HEK293 (cell line): ENCODE measurements around the gene RAB23.

ENCODE experiments used
- CTCF ChIA-PET: fragments of 350-600 bp; formaldehyde crosslinking; extraction: SDS; loops from one replicate; lab custom pipeline; 2021; ENCODE audit warnings: antibody characterized with exemption; lab: Yijun Ruan, JAX
- POLR2A ChIA-PET: fragments of 300-600 bp; formaldehyde crosslinking; extraction: SDS; loops from one replicate; lab custom pipeline; 2020; ENCODE audit warnings: antibody characterized with exemption, inconsistent platforms; lab: Yijun Ruan, JAX
- H3K27ac ChIP-seq: fragments of 200-500 bp; sonication (Bioruptor generic); 2 replicates; pipeline ENCODE4 v1.5.1; 2014; ENCODE audit warnings: low read depth, low read length, control low read depth, inconsistent platforms; ENCODE audit errors: extremely low read depth
- H3K36me3 ChIP-seq, 2 experiments: fragments of 200-500 bp in 1 of 2; sonication (Bioruptor generic) in 1 of 2; 1 replicate in 1 of 2; 2 replicates in 1 of 2; pipeline ENCODE4 v1.5.1; 2014 to 2017; ENCODE audit warnings: inconsistent platforms in 2 of 2, low read length in 2 of 2; ENCODE audit not compliant: control insufficient read depth in 2 of 2, insufficient read depth in 1 of 2
- H3K4me1 ChIP-seq: fragments of 200-500 bp; sonication (Bioruptor generic); 2 replicates; pipeline ENCODE4 v1.5.1; 2014; ENCODE audit warnings: mild to moderate bottlenecking, low read length, inconsistent platforms; ENCODE audit not compliant: control insufficient read depth, insufficient read depth
- H3K4me3 ChIP-seq: 2 replicates; pipeline ENCODE4 v1.5.1; 2011; ENCODE audit warnings: low read depth, mild to moderate bottlenecking, control low read depth, low read length, moderate library complexity
- H3K9me3 ChIP-seq: fragments of 200-500 bp; sonication (Bioruptor generic); 2 replicates; pipeline ENCODE4 v1.5.1; 2014; ENCODE audit warnings: low read depth, low read length, inconsistent platforms; ENCODE audit not compliant: control insufficient read depth, insufficient read depth
- EGR2 ChIP-seq: fragments of 450-650 bp; formaldehyde crosslinking; IDR thresholded peaks from 2 replicates; pipeline ENCODE4 v1.5.1; 2016; ENCODE audit warnings: low read depth, missing biosample characterization, missing genetic modification characterization
- GFI1B ChIP-seq: fragments of 450-650 bp; formaldehyde crosslinking; IDR thresholded peaks from 2 replicates; pipeline ENCODE4 v1.5.1; 2016; ENCODE audit warnings: missing biosample characterization, missing genetic modification characterization
- KLF17 ChIP-seq: fragments of 450-650 bp; formaldehyde crosslinking; IDR thresholded peaks from 2 replicates; pipeline ENCODE4 v1.5.1; 2016; ENCODE audit warnings: missing biosample characterization, missing genetic modification characterization
- PRDM1 ChIP-seq: fragments of 450-650 bp; formaldehyde crosslinking; IDR thresholded peaks from 2 replicates; pipeline ENCODE4; 2016; ENCODE audit warnings: missing biosample characterization, missing genetic modification characterization
- PRDM6 ChIP-seq: fragments of 450-650 bp; formaldehyde crosslinking; IDR thresholded peaks from 2 replicates; pipeline ENCODE4 v1.5.1; 2017; ENCODE audit warnings: missing biosample characterization, missing genetic modification characterization
- SCRT2 ChIP-seq: fragments of 450-650 bp; formaldehyde crosslinking; IDR thresholded peaks from 2 replicates; pipeline ENCODE4 v1.5.1; 2016; ENCODE audit warnings: missing biosample characterization, missing genetic modification characterization
- SP2 ChIP-seq: fragments of 450-650 bp; formaldehyde crosslinking; IDR thresholded peaks from 2 replicates; pipeline ENCODE4 v1.5.1; 2016; ENCODE audit warnings: missing biosample characterization, missing genetic modification characterization
- ZBTB20 ChIP-seq: fragments of 450-650 bp; formaldehyde crosslinking; IDR thresholded peaks from 2 replicates; pipeline ENCODE4 v1.5.1; 2016; ENCODE audit warnings: missing biosample characterization, missing genetic modification characterization
- ZBTB8A ChIP-seq: fragments of 450-650 bp; formaldehyde crosslinking; IDR thresholded peaks from 2 replicates; pipeline ENCODE4 v1.5.1; 2016; ENCODE audit warnings: missing biosample characterization, missing genetic modification characterization
- ZNF394 ChIP-seq: fragments of 450-650 bp; formaldehyde crosslinking; IDR thresholded peaks from 2 replicates; pipeline ENCODE4 v1.5.1; 2016; ENCODE audit warnings: missing biosample characterization, missing genetic modification characterization, mild to moderate bottlenecking, moderate library complexity, borderline replicate concordance
- ZNF404 ChIP-seq: fragments of 450-650 bp; formaldehyde crosslinking; IDR thresholded peaks from 2 replicates; pipeline ENCODE4 v1.5.1; 2017; ENCODE audit warnings: missing biosample characterization, missing genetic modification characterization

RAB23 gene

GRCh38 chr6:57210060-57210459, 12.0 kb downstream of the RAB23 start:
- TF ChIP-seq SCRT2 (tag by site-specific recombination) (0 out of 2 replicates have a peak, but pooled peaks have one; percentile 22), KLF17 (tag by site-specific recombination) (no peak)
- no peak overlapping the region for H3K27ac ChIP-seq
- H3K36me3 ChIP-seq: peaks cover 0 to 2% of the 10 kb centered on the region in 2 experiments; a peak in 1 of 3 replicates
- ChIA-PET CTCF (interaction anchor here (0.7 kb wide), 2 partner anchors 165 to 596 kb away, joined by 3 to 4 read pairs; no protein-coding TSS in a partner anchor), POLR2A (interaction anchor here (1.1 kb wide), 1 partner anchor 11 kb away, joined by 3 read pairs; no protein-coding TSS in a partner anchor)
- no peak overlapping the region for H3K4me3 ChIP-seq
- H3K9me3 ChIP-seq: no peaks in the 10 kb centered on the region
- no peaks in the 10 kb centered on the region for H3K4me1 ChIP-seq

- CTCF ChIA-PET: interaction anchor here (1.0 kb wide), 1 partner anchor 19 kb away, joined by 3 read pairs; no protein-coding TSS in a partner anchor
- H3K36me3 ChIP-seq: peaks cover 0 to 2% of the 10 kb centered on the region in 2 experiments; a peak in 1 of 3 replicates
- H3K4me1 ChIP-seq: no peaks in the 10 kb centered on the region
- no peak overlapping the region for H3K4me3 ChIP-seq
- no peaks in the 10 kb centered on the region for H3K9me3 ChIP-seq
- POLR2A ChIA-PET: no interaction called here
- no peak for TF ChIP-seq SP2 (tag by site-specific recombination)
- TF ChIP-seq ZBTB20 (tag by site-specific recombination): peak; percentile 37; the same call in 1 of the 2 replicates
- TF ChIP-seq PRDM6 (tag by site-specific recombination): 0 out of 2 replicates have a peak, but pooled peaks have one; percentile 18
- H3K27ac ChIP-seq: no peak overlapping the region
Measured at GRCh38 chr6:57209030-57209429, 13.1 kb downstream of the RAB23 start.

GRCh38 chr6:57207872-57208271, 14.2 kb downstream of the RAB23 start:
- H3K27ac ChIP-seq: no peak overlapping the region
- CTCF ChIA-PET: interaction anchor here (0.8 to 1.3 kb wide), 2 partner anchors 13 to 17 kb away, joined by 3 read pairs; no protein-coding TSS in a partner anchor
- POLR2A ChIA-PET: no interaction called here

GRCh38 chr6:57207141-57207540, 15.0 kb downstream of the RAB23 start:
- H3K9me3 ChIP-seq: no peaks in the 10 kb centered on the region
- TF ChIP-seq ZBTB8A (no peak), PRDM1 (tag by site-specific recombination) (0 out of 2 replicates have a peak, but pooled peaks have one; percentile 19)
- no peak overlapping the region for H3K4me3 ChIP-seq
- peaks cover 0 to 9% of the 10 kb centered on the region in 2 experiments; a peak in 2 of 3 replicates for H3K36me3 ChIP-seq
- ChIA-PET POLR2A (interaction anchor here (1.3 kb wide), 1 partner anchor 14 kb away, joined by 3 read pairs; the partner anchor contains the start of gene RAB23), CTCF (interaction anchor here (0.8 to 1.3 kb wide), 3 partner anchors 9 to 17 kb away, joined by 3 read pairs; no protein-coding TSS in a partner anchor)
- H3K27ac ChIP-seq: no peak overlapping the region
- H3K4me1 ChIP-seq: no peaks in the 10 kb centered on the region

More at GRCh38 chr6:57207872-57208271, 14.2 kb downstream of the RAB23 start:
- no peaks in the 10 kb centered on the region for H3K9me3 ChIP-seq
- peaks cover 0 to 6% of the 10 kb centered on the region in 2 experiments; a peak in 2 of 3 replicates for H3K36me3 ChIP-seq
- TF ChIP-seq PRDM6 (tag by site-specific recombination): no peak
- TF ChIP-seq ZNF404: no peak
- TF ChIP-seq ZNF394 (tag by site-specific recombination): no peak
- 0 out of 2 replicates have a peak, but pooled peaks have one; percentile 19 for TF ChIP-seq PRDM1 (tag by site-specific recombination)
- TF ChIP-seq GFI1B (tag by site-specific recombination): no peak
- no peak for TF ChIP-seq EGR2 (tag by site-specific recombination)
- no peaks in the 10 kb centered on the region for H3K4me1 ChIP-seq
- H3K4me3 ChIP-seq: no peak overlapping the region
